Medulla oblongata (tissue), 1 donor: ENCODE measurements around the gene TREML1.
"Not testable (repeated sequence)": the region's sequence is repeated elsewhere in the genome, so short reads cannot be mapped to it uniquely, and the experiment has no call there.

Experiments used
- DNase-seq: peaks from one replicate; pipeline ENCODE4 v3.0.0-alpha.2; 2015; ENCODE audit errors: extremely low spot score

TREML1 gene, protein sequence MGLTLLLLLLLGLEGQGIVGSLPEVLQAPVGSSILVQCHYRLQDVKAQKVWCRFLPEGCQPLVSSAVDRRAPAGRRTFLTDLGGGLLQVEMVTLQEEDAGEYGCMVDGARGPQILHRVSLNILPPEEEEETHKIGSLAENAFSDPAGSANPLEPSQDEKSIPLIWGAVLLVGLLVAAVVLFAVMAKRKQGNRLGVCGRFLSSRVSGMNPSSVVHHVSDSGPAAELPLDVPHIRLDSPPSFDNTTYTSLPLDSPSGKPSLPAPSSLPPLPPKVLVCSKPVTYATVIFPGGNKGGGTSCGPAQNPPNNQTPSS

DNA sequence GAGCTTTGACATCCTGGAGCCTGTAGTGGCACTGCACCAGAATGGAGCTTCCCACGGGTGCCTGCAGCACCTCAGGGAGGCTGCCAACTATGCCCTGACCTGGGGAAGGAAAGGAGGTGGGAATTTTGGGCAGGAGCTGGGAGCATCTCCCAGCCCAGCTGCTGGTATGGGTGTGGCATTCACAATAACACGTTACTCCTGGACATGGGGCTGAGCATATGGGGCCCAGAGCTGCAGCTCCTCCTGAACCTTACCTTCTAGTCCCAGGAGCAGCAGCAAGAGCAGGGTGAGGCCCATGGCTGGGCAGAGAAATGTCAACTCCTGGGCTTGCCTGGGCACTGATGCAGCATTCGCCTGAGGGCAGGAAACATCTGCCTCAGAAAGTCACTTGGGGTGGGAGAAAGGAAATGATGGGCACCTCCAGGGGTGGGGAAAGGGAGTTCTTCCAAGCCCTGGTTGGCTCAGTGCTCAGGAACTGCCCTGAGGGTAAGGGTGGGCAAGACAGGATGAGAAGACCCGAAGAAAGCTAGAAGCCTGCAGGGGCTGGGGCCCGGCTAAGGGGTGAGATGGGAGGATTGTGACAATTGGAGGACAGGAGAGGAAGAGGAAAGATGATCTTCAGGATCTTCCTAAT lies at the start of gene TREML1:
TREML1 (minus strand) TSS at position 356 of the 634 bp plus-strand sequence; CDS start at position 297, 59 bp downstream.
- no peak for DNase-seq

DNA sequence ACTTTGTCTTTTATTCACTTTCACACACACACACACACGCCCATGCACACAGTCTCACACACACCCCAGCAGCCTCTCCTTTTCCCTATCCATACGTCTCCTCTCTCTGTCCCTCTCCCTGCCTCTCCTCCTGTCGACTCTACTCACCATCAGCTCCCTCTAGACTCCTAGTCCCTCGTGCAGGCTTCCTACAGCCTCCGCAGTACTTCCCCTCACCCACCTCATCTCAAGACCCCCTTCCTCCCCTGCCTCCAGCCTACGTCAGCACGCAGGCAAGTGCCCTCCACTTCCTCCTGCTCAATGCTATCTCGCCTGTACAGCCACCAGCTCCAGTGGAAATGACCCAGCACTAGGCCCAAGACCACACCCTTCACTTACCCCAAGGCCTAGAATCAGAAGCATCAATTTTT lies 47.6 kb upstream of the TREML1 start:
- no peak for DNase-seq

DNA sequence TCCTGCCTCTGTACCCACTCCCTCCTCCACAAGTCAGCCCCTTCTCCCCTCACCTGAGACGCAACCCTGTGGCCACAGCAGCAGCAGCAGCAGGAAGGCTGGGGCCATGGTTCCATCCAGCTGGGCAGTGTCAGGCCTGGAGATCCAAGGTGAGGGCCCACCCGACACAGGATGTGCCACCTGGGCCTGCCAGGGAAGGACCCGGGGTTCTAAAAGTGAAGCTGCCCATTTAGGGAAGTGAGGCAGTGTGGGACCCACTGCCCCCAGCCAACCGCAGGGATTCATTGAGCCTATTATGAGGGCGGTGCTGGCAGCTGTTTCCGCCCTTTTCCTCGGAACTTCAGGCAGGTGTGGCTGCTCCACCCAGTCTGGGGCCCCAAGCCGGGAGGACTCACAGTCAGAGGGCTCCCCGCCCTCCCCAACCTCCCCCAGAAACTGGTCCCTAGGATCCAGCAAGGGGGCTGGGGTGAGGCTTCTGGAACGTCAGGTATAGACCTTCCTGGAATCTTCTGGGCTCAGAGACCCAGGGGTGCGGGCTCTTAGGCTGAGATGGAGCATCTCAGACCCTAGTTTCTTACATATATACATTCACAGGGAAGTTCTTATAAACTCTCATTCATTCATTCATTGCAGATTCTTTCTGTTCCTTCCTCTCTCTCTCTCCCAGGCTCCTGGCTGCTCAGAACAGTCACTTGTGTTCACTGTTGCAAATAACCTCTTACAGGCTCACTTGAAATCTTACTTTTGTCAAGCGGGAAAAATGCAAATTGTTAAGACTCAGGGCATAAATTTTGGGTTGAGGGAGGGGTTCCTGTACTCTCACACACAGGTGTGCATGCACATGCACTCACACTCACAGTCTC lies 47.0 kb upstream of the TREML1 start, which contains the start of gene TREML2:
TREML2 (minus strand) TSS at position 249 of the 863 bp plus-strand sequence; CDS start at position 108, 141 bp downstream.
- no peak for DNase-seq

DNA sequence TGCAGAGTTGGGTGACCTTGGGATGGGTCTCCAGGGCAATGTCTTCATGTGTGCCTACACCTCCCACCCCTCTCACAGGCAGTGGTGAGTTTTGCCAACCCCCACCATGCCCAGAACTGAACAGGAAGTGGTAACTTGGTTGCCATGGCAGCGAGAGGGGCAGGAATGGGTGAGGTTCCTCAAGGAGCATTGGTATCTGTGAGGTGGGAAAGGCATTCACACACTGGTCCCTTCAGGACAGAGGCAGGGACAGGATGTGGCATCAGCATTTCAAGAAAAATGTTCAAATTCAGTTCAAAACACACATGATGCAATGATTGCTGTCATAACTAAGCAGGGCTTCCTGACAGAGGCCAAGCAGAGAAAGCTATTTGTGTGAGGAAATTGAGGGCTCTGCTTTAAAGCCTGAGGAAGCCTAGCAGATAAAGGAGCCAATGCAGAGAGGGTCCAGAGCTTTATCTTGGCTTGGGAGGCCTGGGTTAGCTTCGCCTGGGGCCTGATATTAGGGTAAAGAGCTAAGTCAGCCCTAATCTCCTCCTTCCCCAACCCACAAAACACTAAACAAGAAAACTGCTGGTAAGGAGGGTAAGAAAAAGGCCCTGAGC lies 46.3 kb upstream of the TREML1 start:
- DNase-seq, result peak; percentile 4

DNA sequence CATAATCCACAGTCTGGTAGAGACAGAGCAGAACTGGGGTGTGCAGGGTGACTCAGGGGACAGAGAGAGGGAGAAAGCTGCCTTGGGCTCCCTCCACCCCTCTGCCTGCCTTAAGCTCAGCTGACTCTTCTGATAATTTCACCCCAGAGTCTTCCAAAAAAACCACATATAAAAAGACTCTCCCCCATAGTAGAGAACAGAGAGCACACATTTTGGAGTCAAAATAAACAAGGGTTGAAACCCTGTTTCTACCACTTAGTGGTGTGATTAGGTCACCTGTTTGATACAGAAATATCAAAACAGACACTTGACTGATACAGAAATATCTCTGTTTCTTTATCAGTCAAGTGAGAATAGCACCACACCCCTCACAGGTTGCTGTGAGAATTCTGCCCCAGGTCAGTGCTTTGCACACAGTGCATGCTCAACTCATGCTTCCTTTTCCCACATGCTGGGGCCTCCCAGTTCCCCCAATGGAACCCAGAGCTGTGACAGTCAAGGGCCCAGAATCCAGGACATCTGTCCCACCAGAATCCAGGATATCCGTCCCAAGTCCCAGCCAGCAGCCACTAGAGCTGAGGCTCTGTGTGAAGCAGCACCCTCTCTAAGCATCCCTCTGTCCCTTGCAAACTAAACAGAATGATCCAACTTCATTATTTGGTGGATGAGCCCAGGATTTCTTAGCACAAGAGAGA lies 45.6 kb upstream of the TREML1 start:
- no peak for DNase-seq

DNA sequence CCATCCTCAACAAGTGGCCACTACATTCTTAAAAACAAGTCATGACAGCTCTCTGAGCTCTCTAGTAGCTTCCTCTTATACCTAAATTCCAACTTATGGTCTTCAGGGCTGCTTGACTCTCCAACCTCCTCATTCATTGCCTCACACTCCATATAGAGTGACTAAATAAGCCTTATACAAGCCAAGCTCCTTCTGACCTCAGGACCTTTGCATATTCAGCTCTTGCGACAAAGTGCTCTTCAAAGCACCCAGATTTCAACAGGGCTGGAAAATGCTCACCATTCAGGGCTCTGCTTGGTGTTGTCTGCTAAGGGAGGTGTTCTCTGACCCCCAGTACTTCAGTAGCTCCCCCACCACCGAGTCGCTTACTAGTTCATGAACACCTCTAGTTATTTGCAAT lies 43.1 kb upstream of the TREML1 start:
- DNase-seq, result no peak

DNA sequence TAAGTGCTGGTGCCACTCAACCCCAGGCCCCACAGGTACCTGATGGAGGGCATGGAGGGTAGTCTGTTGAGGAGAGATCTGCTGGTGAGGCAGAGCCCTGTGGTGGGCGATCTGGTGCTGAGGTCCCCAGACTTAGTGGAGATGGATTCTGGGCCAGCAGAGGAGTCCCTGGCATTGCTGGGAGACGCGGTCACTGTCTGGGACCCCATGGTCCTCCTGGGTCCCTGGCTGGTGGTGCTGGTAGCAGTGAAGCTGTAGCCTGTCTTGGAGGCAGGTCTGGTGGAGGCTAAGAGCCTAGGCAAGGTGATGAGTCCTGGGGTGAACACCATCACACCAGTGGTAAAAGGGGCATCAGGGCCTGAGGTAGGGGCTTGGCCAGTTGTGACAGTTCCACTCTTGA lies 40.2 kb upstream of the TREML1 start:
- no peak for DNase-seq

DNA sequence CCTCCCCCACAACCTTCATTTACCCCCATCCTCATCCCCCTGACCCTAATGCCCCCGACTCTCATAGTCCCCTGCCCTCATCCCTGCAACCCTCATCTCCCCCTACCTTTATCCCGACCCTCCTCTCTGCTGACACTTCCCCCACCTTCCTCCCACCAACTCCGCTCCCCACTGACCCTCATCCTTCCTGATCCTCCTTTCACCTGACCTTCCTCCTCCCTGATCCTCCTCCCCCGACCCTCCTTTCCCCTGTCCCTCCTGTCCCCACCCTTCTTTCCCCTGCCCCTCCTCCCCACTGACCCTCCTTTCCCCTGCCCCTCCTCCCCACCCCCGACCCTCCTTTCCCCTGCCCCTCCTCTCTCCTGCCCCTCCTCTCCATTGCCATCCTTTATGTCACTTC lies 39.7 kb upstream of the TREML1 start:
- DNase-seq, result no peak

DNA sequence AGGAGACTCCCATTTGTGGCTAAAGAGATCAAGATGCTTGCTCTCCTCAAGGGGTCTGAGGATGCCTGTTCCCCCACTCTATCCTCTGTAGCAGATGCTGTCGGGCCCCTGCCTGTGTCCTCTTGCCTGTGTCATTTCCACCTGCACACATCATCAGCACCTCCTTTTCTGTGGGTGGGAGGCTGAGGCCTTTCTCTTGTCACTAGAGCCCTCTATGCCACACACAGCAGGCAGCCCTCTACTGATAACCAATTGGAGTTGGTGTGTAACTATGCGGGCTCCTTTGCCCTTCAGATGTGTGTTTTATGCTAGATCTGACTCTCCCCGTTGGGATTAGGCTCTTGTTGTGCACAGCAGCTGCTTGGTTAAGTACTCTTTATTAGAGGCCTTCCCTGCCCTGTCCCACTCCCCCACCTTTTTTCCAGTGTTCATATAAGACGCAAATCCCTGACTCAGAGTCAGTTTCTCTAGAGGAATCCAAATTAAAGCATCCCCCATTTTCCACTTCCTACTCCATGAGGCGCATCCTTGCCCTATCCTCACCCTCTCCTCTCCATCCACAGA lies 39.1 kb upstream of the TREML1 start:
- DNase-seq, result no peak

DNA sequence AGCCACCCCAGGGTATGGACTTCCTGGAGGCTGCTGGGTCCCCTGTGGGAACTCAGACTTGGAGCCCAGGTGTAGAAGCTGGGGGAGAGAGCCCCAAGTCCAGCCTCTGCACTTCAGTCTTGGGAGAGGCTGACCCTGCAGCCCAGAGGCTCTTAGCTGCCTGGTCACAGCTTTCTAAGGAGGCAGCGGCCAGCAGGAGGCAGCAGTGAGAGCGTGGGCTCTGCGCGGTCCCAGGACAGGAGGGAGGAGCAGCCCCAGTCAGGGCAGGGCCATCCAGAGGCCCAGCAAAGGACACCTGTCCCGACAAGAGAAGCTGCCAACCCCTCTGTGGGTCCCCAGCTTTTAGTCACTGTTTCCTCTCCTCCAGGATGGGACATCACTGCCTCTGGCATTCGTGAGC lies 37.4 kb upstream of the TREML1 start:
- DNase-seq, result peak; percentile 17

DNA sequence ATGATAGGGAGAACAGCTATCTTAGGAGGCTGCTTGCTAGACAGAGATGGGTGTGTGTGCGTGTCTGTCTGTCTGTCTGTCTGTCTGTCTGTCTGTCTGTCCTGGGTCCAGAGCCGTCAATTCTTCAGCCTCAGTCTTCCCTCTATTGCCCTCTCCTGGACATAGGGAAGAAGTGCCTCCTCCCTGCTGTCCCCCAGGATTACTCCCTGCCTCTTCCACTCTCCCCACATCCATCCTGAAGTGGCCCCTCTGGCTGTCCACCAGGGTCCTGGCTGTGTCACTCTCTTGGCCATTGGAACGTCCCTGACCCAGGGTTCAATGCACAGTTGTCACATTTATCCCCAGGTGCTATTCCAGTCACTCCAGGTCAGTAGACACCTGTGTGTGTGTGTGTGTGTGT lies 36.6 kb upstream of the TREML1 start:
- no peak for DNase-seq

DNA sequence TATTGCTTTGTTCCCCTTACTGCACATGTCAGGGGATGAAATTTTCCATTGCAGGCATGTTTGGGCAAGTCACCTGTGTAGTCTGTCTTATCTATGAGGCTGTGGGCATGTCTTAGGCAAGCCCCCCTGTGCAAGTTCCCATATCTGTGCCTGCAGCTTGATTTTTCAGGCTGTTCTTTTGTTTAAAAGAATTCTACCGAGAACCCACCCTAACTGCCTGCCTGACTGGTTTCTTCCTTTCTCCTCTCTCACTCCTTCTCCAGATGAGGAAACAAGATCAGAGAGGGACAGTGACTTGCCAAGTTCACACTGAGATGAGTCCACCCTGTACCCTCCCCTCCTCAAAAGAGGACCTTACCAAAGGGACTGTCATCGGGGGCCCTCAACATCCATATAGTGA lies 35.8 kb upstream of the TREML1 start:
- no peak for DNase-seq

DNA sequence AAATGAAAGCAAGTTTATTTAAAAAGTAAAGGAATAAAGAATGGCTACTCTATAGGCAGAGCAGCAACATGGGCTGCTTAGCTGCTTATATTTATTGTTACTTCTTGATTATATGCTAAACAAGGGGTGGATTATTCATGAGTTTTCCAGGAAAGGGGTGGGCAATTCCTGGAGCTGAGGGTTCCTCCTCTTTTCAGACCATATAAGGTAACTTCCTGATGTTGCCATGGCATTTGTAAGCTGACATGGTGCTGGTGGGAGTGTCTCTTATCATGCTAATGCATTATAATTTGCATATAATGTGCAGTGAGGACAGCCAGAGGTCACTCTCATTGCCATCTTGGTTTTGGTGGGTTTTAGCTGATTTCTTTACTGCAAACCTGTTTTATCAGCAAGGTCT lies 34.9 kb upstream of the TREML1 start:
- DNase-seq, result not testable (repeated sequence)

DNA sequence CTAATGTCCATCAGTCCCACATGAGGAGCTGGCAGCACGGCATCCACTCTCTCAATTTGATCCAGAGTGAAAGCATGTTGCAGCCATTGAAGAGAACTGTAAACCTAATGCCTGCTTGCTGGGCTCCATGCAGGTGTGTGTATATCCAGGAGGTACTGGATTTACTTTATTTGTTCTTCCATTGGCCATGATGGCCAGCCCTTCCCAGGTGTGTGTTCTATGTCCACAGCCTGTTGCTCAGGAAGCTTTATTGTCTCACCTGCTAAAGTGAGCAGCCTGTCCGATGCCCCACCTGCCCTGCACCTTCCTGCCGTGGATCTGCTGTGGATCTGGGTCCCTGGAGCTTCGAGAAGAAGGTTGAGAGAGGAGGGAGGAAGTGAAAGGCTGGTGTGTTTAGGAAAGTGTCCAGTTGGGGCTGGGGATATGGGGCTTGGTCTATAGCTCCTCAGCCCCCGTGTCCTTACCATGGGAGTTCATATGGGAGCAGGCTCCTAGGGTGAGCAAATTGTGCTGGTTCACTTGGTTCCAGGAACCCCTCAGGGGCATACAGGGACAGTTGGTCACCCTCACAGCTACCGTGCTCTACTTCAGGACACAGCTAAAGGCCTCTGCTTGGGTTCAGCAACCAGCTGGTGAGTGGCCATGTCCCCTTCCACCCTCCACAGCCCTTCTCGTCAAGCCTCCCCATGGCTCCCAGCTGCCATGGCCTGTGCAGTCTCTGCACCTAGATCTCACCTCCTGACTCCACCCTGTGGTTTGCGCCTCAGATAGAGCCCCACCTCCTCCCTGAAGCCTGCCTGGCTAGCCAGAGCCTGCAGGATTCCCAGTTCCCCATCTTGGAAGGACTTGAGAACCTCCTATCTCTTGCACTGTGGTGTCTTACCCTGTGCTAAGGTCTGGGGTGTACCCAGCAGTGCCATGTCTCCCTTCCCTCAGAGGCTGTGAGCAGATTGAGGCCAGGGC lies 34.1 kb upstream of the TREML1 start:
- DNase-seq, result no peak

DNA sequence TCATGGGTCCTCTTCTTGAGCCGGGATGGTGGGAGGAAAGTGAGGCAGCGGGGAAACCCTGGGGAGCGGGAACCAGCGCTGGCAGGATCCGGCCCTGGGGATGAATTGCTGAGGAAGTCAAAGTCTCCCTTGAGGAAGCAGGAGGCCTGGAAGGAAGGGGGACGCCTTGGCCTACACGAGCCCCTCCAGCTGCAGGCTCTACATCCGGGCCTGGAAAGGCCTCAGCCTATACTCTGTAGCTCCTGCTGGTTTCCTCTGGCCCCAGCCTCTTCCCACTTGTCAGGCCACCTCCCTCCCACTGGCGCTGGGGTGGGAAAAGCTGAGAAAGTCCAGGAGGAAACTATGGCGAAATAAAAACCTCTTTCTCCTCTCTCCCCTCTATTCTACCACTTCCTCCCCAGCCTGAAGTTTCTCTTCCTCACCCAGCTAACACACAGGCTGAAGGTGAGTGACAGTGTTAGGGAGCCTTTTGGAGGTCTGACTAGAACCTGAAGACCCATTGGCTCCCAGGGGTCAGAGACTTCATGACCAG lies 31.9 kb upstream of the TREML1 start:
- peak; percentile 25 for DNase-seq

DNA sequence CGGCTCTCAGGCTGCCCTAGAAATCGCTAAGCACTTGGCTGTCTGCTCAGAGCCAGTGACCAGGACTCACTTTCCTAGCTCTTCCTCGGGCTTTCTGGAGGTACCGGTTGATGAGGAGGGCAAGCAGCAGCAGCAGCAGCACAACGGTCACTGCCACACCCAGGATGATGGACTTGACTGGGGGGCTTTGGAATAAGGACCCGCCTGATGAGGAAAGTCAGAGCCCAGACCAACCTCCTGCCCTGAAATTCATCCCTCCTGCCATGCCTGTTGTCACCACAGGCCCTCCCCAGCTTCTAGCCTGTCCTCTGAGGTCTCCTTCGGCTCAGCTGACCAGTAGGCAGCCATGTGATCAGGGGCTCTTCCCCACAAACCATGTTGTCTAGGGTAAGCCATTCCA lies 30.6 kb upstream of the TREML1 start:
- DNase-seq, result no peak

DNA sequence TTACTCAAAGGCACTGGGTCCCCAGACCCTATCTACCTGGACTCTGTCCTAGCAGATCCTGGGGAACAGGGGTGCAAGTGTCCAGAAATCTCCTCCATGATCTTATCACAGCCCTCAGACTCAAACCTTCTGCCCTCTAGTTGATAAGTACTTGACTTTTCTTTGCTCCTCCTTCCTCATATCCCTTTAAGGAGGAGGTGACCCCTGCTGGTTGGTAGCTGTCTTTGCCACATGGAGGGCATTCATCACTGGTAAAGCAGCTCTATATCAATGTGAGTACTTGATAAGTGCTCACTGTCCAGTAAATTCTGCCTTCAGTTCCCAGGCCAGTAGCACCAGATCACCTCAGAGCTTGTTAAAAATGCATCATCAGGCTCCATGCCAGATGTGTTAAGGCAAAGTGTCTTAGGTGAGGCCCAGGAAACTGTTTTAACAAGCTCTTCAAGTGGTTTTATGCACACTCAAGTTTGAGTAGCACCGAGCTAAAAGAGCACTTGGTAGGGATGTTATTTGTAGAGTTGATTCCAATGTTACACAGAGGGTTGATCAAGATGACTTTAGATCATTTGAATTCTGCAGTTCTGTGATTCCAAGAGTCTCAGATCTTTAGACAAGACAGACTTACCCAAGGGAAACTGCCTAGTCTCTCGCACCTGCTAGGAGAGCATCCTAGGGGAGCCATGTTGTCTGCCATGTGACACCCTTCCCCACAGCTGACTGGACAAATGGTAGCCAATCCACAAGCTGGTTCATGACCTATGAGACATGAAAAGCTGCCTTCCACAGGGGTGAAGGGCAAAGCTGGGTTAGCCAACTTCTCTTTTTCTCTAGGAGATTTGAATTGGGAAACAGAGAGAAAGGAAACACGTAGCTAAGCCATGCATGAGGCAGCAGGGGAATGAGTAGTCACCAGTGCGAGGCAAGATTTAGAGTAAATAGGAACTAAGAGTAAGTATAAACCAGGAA lies 28.2 kb upstream of the TREML1 start:
- peak; percentile 79 for DNase-seq

DNA sequence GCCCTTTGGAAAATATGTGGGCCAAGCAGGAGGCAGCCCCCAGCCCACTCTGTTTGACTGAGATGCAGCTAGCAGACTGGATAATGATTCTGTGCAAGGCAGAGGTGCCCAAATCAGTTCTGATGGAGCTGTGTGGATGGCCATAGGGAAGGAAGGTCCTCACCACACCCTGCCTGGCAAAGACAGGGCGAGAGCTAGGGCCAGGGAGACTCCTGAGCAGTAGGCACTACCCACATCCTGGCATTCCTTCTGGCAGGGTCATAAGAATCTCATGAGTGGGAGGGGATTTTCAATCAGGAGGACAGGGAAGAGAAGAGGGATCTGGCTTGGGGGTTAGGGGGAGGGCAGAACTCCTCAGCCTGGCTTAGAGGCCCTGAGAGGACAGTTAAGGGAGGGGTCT lies 27.4 kb upstream of the TREML1 start:
- DNase-seq, result no peak
